Measurements from ENCODE around the gene NPR2. TPM values are rescaled to one million over a fixed set of nuclear protein-coding genes. Genes with fewer than 3 reads are reported as not detected.

The NPR2 gene
- total RNA-seq, 1 experiment from 2014 or later, result 18.8 TPM

DNA sequence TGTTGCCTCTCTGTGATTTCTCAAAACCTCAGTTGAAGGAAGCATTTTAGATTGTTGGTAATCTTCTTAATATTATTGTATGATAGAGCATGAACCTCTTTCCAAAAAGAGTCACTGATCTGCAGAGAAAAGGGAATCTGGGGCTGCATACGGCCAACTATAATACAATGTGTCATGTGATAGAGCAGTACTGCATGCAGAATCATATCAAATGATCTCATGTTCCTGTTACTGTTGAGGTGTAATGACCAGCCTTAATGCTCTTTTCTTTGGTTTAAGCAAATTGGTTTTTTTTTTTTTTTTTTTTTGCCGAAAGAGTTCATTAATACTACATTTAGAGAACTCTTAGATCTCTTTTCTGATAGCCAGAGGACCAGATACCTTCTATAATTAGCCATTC is 24.4 kb upstream of the NPR2 start:
- H3K9me3 ChIP-seq (ENCODE audit: control insufficient read depth in 1 of 2, insufficient read depth in 1 of 2, low read depth in 1 of 2, low read length in 2 of 2), result no peaks in the 10 kb centered on the region
- H3K36me3 ChIP-seq (ENCODE audit: control insufficient read depth in 1 of 2, insufficient read depth in 2 of 2, low read length in 2 of 2), result no peaks in the 10 kb centered on the region
- ChIA-PET RAD21 (ENCODE audit: low non-redundant PET in 1 of 2, low total read pairs in 2 of 2, uncharacterized antibody in 2 of 2, unreplicated experiment in 2 of 2) (no interaction called here), CTCF (no interaction called here), POLR2A (no interaction called here)
- ATAC-seq (no peak), DNase-seq (ENCODE audit: low read depth, low spot score) (no peak)
- no peak for TF ChIP-seq CBX3 (IDR thresholded peaks at IDR 0.05; ENCODE audit: low read depth)
- no peaks in the 10 kb centered on the region for H3K9me2 ChIP-seq (ENCODE audit: insufficient read depth)
- H3K9ac ChIP-seq (ENCODE audit: low read length), result no peak overlapping the region
- peaks cover 0 to 3% of the 10 kb centered on the region in 2 experiments; a peak in 1 of 4 replicates for H3K4me1 ChIP-seq (ENCODE audit: control insufficient read depth in 1 of 2, insufficient read depth in 2 of 2, low read length in 2 of 2)
- BruUV-seq (replicated peaks), result no TSS peak
- no peak overlapping the region for H2AFZ ChIP-seq (ENCODE audit: low read depth, low read length, poor library complexity, severe bottlenecking)
- H3K27me3 ChIP-seq (ENCODE audit: insufficient read depth, low read length), result no peaks in the 10 kb centered on the region
- no peak overlapping the region for H3K27ac ChIP-seq (ENCODE audit: low read depth, low read length)
- no peak overlapping the region for H3K4me2 ChIP-seq (ENCODE audit: low read length)
- intact Hi-C loops (cut with micrococcal nuclease), result no loop called here
- H4K20me1 ChIP-seq (ENCODE audit: insufficient read depth), result no peaks in the 10 kb centered on the region
- peaks cover 13% of the 10 kb centered on the region; the same call in 1 of the 2 replicates for H3K79me2 ChIP-seq (ENCODE audit: insufficient read depth, low read length)
- H3K4me3 ChIP-seq (replicated peaks in 1 of 2; ENCODE audit: low read depth in 1 of 2, low read length in 2 of 2), result no peak overlapping the region

DNA sequence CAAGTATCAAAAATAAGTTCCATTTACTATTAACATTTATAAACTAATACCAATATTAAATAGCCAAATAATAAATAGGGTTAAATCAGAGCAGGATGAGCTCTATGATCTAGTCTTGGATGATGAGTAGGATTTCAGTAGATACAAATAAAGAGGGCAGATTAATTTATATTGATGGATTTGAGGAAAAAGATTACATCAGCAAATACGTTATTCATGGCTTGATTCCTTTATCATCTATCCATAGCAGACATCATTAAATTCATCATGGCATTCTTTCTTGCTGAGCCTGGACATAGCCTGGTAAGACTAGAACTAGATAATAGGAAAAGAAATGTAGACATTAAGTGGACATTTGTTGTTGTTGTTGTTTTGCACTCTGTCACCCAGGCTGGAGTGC is 23.9 kb upstream of the NPR2 start:
- H3K4me1 ChIP-seq (ENCODE audit: control insufficient read depth in 1 of 2, insufficient read depth in 2 of 2, low read length in 2 of 2), result peaks cover 0 to 6% of the 10 kb centered on the region in 2 experiments; a peak in 1 of 4 replicates
- intact Hi-C loops (cut with micrococcal nuclease), result no loop called here
- no peaks in the 10 kb centered on the region for H3K9me2 ChIP-seq (ENCODE audit: insufficient read depth)
- ATAC-seq, result no peak
- H2AFZ ChIP-seq (ENCODE audit: low read depth, low read length, poor library complexity, severe bottlenecking), result no peak overlapping the region
- no peak overlapping the region for H3K4me2 ChIP-seq (ENCODE audit: low read length)
- ChIA-PET RAD21 (ENCODE audit: low non-redundant PET in 1 of 2, low total read pairs in 2 of 2, uncharacterized antibody in 2 of 2, unreplicated experiment in 2 of 2) (no interaction called here), POLR2A (no interaction called here), CTCF (no interaction called here)
- no peak overlapping the region for H3K4me3 ChIP-seq (replicated peaks in 1 of 2; ENCODE audit: low read depth in 1 of 2, low read length in 2 of 2)
- H3K27ac ChIP-seq (ENCODE audit: low read depth, low read length), result no peak overlapping the region
- no TSS peak for BruUV-seq (replicated peaks)
- no peaks in the 10 kb centered on the region for H3K36me3 ChIP-seq (ENCODE audit: control insufficient read depth in 1 of 2, insufficient read depth in 2 of 2, low read length in 2 of 2)
- H3K9ac ChIP-seq (ENCODE audit: low read length), result no peak overlapping the region
- H3K79me2 ChIP-seq (ENCODE audit: insufficient read depth, low read length), result peaks cover 8% of the 10 kb centered on the region; the same call in 1 of the 2 replicates
- H4K20me1 ChIP-seq (ENCODE audit: insufficient read depth), result no peaks in the 10 kb centered on the region
- no peaks in the 10 kb centered on the region for H3K9me3 ChIP-seq (ENCODE audit: control insufficient read depth in 1 of 2, insufficient read depth in 1 of 2, low read depth in 1 of 2, low read length in 2 of 2)
- no peaks in the 10 kb centered on the region for H3K27me3 ChIP-seq (ENCODE audit: insufficient read depth, low read length)
- no peak for DNase-seq (ENCODE audit: low read depth, low spot score)
- no peak for TF ChIP-seq ZBTB33 (IDR thresholded peaks at IDR 0.05; ENCODE audit: extremely low read depth, insufficient replicate concordance, low read length)
- TF ChIP-seq REST (IDR thresholded peaks at IDR 0.05; ENCODE audit: low read depth), result no peak
- TF ChIP-seq EZH2 (IDR thresholded peaks at IDR 0.05), result no peak
- TF ChIP-seq ZNF274 (IDR thresholded peaks at IDR 0.05; ENCODE audit: low read depth, low read length), result no peak
- TF ChIP-seq ZFX (IDR thresholded peaks at IDR 0.05), result no peak
- no peak for TF ChIP-seq SRF (IDR thresholded peaks at IDR 0.05; ENCODE audit: low read depth)
- TF ChIP-seq, protein P1, sequence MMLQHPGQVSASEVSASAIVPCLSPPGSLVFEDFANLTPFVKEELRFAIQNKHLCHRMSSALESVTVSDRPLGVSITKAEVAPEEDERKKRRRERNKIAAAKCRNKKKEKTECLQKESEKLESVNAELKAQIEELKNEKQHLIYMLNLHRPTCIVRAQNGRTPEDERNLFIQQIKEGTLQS (IDR thresholded peaks at IDR 0.05), result no peak
- TF ChIP-seq CBX3 (IDR thresholded peaks at IDR 0.05; ENCODE audit: low read depth), result no peak
- no peak for TF ChIP-seq EZH2phosphoT487 (IDR thresholded peaks at IDR 0.05; ENCODE audit: borderline replicate concordance)
- no peak for TF ChIP-seq POLR2AphosphoS5 (IDR thresholded peaks at IDR 0.05; ENCODE audit: low read depth, low read length)
- TF ChIP-seq, protein P2, sequence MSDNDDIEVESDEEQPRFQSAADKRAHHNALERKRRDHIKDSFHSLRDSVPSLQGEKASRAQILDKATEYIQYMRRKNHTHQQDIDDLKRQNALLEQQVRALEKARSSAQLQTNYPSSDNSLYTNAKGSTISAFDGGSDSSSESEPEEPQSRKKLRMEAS (IDR thresholded peaks at IDR 0.05), result no peak
- TF ChIP-seq CEBPB (IDR thresholded peaks at IDR 0.05; ENCODE audit: low read depth), result no peak
- TF ChIP-seq SP1 (IDR thresholded peaks at IDR 0.05; ENCODE audit: low read depth), result no peak
